Activated CD8-positive, alpha-beta memory T cell treated with anti-CD3 and anti-CD28 coated beads for 36 hours (primary cell): Measurements from ENCODE around the gene ZNF341. TPM values are rescaled to one million over a fixed set of nuclear protein-coding genes. Genes with fewer than 3 reads are reported as not detected.
"Not testable (repeated sequence)": the region's sequence is repeated elsewhere in the genome, so short reads cannot be mapped to it uniquely, and the experiment has no call there.

Experiments
- CTCF ChIA-PET: fragments of 350-600 bp; sonication (Branson Sonifier 250); formaldehyde crosslinking; loops from one replicate; lab custom pipeline; 2021; ENCODE audit warnings: antibody characterized with exemption; lab: Charles Lee
- POLR2A ChIA-PET: fragments of 350-600 bp; sonication (Branson Sonifier 250); formaldehyde crosslinking; loops from one replicate; lab custom pipeline; 2021; ENCODE audit warnings: antibody characterized with exemption; lab: Charles Lee
- total RNA-seq, 2 experiments: library from RNA; stranded (reverse); gene quantifications; one replicate each; pipeline ENCODE4 v1.2.3, GENCODE V29; 2021

The ZNF341 gene
- total RNA-seq, 2 experiments from 2014 or later: 4.3 to 5.0 TPM

DNA sequence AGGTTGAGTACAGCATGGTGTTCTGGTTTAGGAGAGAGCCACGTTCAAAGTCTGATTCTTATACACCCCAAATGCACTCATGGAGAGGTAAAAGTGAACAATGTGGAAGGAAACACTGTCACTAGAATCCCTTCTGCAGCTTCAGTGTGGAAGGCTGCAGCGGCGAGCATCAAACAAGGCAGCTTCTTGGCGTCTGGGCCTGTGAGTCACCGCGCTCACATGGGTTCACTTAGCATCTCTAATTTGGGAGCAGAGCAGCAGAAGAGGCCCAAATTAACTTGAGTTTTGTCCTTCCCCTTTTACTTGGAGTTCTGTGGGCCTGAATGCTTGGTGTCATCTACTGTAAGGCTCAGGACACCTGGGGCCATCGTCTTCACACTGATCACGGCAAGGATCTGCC lies 34.7 kb upstream of the ZNF341 start:
- ChIA-PET POLR2A (no interaction called here), CTCF (no interaction called here)

DNA sequence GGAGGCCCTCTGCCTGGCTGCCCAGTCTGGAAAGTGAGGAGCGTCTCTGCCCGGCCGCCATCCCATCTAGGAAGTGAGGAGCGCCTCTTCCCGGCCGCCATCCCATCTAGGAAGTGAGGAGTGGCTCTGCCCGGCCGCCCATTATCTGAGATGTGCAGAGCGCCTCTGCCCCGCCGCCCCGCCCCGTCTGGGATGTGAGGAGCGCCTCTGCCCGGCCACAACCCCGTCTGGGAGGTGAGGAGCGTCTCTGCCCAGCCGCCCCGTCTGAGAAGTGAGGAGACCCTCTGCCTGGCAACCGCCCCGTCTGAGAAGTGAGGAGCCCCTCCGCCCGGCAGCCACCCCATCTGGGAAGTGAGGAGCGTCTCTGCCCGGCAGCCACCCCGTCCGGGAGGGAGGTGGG lies 32.8 kb upstream of the ZNF341 start:
- POLR2A ChIA-PET, CTCF ChIA-PET: not testable (repeated sequence)

DNA sequence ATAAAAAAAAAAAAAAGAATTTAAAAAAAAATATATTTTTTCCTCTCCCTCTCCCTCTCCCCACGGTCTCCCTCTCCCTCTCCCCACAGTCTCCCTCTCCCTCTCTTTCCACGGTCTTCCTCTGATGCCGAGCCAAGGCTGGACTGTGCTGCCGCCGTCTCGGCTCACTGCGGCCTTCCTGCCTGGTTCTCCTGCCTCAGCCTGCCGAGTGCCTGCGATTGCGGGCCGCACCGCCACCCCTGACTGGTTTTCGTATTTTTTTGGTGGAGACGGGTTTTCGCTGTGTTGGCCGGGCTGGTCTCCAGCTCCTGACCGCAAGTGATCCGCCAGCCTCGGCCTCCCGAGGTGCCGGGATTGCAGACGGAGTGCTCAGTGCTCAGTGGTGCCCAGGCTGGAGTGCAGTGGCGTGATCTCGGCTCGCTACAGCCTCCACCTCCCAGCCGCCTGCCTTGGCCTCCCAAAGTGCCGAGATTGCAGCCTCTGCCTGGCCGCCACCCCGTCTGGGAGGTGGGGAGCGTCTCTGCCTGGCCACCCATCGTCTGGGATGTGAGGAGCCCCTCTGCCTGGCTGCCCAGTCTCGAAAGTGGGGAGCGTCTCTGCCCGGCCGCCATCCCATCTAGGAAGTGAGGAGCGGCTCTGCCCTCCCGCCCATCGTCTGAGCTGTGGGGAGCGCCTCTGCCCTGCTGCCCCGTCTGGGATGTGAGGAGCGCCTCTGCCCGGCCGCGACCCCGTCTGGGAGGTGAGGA lies 30.9 kb upstream of the ZNF341 start:
- POLR2A ChIA-PET, CTCF ChIA-PET: not testable (repeated sequence)

DNA sequence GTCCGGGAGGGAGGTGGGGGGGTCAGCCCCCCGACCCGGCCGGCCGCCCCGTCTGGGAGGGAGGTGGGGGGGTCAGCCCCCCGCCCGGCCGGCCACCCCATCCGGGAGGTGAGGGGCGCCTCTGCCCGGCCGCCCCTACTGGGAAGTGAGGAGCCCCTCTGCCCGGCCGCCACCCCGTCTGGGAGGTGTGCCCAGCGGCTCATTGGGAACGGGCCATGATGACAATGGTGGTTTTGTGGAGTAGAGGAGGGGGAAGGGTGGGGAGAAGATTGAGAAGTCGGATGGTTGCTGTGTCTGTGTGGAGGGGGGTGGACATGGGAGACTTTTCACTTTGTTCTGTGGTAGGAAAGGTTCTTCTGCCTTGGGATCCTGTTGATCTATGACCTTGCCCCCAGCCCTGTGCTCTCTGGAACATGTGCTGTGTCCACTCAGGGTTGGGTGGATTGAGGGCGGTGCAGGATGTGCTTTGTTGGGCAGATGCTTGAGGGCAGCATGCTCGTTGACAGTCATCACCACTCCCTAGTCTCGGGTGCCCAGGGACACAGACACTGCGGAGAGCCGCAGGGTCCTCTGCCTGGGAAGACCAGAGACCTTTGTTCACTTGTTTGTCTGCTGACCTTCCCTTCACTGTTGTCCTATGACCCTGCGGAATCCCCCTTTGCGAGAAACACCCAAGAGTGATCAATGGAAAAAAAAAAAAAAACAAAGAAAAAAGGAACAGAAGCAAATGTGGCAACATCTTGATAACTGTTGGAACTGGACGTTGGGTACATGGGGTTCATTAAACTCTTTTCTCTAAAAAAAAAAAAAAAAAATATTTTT lies 30.0 kb upstream of the ZNF341 start:
- CTCF ChIA-PET: no interaction called here
- POLR2A ChIA-PET: no interaction called here

DNA sequence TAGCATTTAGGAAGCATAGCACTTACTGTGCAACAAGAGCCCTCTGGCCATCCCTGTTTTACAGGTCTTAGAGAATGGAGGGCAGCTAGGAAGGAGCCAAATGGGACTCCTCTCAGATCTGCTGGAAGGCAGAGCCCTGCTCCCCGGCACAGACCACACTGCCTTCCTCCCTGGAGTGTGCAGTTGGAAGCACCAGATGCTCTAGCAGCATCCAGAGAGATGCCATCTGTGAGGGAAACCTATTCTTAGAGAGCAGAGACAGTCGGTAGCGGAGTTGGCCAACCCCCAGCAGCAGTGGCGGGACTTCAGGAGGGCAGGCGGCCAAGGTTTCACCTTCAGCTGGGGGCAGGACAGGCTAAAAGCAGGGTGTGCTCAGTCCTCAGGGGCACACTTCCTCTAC lies 28.9 kb upstream of the ZNF341 start:
- POLR2A ChIA-PET: no interaction called here
- CTCF ChIA-PET: no interaction called here

DNA sequence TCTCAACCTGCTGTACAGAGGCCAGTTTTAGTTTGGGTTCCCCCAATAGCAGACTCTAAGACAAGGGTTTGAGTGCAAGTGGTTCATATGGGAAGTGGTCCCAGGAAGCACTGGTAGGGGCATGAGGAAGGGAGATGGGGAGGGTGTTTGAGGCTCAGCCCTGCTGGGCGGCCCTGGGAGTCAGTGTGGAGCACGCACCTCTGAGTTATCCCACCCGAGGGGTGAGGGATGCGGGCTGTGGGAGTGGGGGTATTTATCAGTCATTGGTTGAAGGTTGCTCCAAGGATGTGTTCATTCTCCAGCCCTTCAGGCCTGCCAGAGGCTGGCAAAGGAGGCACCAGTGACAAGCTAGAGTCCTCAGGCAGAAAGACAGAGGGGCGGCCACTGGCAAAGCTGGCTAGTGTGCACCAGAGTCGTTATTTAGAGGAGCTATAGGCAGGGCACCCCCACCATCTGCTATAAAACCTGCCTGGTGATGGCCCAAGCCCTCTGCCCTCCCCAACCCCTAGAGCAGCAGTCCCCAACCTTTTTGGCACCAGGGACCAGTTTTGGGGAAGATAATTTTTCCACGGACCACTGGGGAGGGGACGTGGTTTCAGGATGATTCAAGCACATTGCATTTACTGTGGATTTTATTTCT lies 28.2 kb upstream of the ZNF341 start:
- CTCF ChIA-PET: no interaction called here

DNA sequence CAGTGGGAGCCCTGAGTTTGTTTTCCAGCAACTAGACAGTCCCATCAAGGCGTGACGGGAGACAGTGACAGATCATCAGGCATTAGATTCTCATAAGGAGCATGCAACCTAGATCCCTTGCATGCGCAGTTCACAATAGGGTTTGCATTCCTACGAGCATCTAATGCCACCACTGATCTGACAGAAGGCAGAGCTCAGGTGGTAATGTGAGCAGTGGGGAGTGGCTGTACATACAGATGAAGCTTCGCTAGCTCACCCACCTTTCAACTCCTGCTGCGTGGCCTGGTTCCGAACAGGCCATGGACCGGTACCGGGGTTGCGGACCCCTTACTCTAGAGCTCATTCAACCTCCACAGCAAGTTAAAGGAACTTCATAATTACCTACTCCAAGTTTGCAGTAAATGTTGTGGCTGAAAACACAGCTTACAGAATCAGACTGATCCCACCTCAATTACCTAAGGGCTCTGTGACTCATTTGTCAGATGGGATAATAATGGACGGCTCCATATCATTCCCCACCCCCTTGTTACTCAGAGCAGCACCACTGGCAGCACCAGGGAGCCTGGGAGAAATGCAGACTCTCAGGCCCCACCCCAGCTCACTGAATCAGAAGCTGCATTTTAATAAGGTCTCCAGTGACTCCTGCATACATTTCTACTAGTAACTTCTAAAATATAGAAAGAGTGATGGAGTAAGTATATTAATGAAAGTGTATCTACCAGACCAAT lies 27.4 kb upstream of the ZNF341 start:
- POLR2A ChIA-PET: interaction anchor here (1.1 kb wide), 1 partner anchor 15 kb away, joined by 3 read pairs; no protein-coding TSS in a partner anchor
- CTCF ChIA-PET: interaction anchor here (0.7 kb wide), 1 partner anchor 400 kb away, joined by 3 read pairs; no protein-coding TSS in a partner anchor

More for the DNA sequence above, 28.2 kb upstream of the ZNF341 start:
- POLR2A ChIA-PET: interaction anchor here (1.1 kb wide), 1 partner anchor 16 kb away, joined by 3 read pairs; no protein-coding TSS in a partner anchor

DNA sequence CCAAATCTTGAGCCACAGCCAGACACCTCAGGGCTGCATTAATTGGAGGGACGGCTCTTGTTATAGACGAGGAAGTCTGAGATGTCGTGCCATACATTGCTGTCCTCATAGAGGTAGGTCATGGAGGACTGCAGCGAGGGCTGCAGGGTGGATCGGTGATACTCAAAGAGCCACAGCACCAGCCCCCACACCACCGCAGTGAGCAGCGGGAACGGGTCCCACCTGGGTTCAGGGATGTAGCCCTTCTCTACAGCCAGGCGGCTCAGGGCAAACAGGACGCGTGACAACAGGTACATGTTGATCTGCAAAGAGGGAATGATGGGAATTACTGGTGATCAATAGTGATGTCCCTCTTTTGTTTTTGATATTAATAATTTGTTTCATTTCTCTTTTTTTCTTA lies 24.1 kb upstream of the ZNF341 start:
- POLR2A ChIA-PET: no interaction called here
- CTCF ChIA-PET: no interaction called here

DNA sequence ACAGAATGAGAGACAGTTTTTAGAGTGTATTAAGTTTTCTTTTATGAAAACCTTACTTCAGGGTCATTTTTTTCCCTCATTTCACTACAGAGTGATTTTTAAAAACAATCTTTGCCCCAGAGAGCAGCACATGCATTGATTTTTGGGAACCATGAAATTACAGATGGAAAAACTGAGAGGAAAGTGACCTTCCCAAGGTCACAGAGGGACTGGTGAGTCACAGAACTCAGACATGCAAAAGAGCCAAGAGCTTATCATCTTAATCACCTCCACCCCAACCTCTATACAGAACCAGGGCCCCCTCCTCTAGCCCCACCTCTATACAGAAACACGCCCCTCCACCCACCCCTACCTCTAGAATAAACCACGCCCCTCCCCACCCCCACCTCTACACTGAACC lies 22.4 kb upstream of the ZNF341 start:
- ChIA-PET POLR2A (no interaction called here), CTCF (interaction anchor here (1.2 kb wide), 1 partner anchor 27 kb away, joined by 3 read pairs; no protein-coding TSS in a partner anchor)

DNA sequence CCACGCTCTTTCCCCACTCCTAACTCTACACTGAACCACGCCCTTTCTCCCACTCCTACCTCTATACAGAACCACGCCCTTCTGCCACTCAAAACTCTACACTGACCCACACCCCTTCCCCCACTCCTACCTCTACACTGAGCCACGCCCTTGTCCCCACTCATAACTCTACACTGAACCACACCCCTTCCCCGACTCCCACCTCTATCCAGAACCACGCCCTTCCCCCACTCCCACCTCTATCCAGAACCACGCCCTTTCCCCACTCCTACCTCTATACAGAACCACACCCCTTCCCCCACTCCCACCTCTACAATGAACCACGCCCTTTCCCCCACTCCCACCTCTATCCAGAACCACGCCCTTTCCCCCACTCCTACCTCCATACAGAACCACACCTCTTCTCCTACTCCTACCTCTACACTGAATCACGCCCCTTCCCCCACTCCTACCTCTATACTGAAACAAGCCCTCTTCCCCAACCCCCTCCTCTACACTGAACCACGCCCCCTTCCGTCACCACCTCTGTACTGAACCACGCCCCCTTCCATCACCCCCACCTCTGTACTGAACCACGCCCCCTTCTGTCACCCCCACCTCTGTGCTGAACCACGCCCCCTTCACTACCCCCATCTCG lies 21.8 kb upstream of the ZNF341 start:
- POLR2A ChIA-PET: no interaction called here
- CTCF ChIA-PET: interaction anchor here (0.6 kb wide), 1 partner anchor 194 kb away, joined by 3 read pairs; no protein-coding TSS in a partner anchor

DNA sequence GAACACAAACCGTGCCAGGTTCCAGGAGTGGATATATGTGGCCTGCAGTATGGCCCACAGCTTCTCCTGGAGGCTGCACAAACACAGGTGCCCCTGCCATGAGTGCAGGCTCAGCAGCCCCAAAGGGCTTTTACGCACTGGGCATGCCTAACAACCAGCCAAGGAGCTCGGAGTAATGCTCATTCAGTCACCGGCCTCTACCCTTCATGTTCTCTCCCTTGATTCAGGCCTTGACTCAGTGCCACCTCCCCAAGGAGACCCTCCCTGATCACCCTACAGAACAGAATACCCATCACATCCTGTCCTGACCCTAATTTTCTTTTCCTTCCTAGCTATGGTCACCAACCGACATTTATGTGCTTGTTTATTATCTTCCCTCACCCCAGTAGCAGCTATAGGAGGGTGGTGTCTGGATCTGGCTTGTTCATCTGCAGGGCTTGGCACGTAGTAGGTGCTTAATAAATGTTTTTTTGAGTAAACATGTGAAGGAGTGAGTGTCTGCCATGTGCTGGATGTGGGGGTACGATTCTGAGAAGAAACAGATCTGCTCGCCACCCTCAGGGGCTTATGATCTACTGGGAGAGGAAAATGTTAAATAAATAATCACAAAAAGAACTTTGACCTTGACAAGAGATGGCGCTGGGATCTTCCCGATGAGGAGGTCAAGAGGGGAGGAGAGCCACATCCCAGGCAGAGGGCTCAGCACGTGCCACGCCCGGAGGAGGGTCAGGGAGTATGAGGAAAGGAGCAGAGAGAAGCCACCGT lies 20.9 kb upstream of the ZNF341 start:
- ChIA-PET CTCF (interaction anchor here (0.6 kb wide), 1 partner anchor 195 kb away, joined by 3 read pairs; no protein-coding TSS in a partner anchor), POLR2A (no interaction called here)

DNA sequence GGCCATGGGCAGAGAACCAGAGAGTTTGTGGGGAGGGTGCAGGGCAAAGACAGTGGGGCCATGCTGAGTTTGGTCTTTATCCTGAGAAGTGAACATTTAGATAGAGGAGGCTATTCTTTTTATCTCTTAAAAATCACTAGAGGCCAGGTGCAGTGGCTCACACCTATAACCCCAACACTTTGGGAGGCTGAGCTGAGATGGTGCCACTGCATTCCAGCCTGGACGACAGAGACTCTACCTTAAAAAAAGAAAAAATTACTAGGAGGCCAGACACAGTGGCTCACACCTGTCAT lies 20.4 kb upstream of the ZNF341 start:
- ChIA-PET CTCF (no interaction called here), POLR2A (no interaction called here)

DNA sequence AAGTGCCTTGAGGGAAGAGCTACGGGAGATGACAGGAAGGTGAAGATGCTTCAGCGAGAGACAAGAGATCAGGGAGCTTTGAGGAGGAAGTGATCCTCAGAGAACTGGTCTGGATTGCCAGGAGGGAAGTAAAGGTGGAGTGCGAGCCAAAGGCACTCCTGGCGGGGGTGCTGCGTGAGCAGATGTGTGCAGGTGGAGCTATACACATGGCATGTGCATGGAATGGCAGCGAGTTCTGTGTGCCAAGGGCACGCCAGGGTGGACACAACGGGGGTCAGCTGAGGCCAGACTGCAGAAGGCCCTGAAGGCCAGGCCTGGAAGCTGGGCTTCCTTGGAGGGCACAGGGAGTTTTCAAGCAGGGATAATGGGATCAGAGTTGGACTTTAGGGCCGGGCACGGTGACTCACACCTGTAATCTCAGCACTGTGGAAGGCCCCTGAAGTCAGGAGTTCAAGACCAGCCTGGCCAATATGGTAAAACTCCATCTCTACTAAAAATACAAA lies 17.9 kb upstream of the ZNF341 start:
- POLR2A ChIA-PET: no interaction called here

DNA sequence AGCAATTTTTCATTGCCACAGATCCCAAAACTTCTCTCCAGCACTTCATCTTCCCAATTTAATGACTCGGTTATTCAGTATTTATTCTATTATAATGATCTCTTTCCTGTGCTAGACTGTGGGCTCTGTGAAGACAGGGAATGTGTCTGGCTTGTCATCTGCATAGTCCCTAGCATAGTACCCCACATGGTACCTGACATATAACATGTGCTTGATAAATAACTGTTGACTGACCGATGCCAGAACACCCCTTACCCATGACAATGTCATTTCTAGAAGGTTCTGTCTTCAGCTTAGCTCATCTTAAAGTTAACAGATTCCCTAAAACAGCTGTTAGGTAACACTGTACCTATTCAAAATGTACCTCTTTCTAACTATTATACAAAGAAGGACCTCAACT lies 15.3 kb upstream of the ZNF341 start:
- CTCF ChIA-PET: no interaction called here
- POLR2A ChIA-PET: no interaction called here

More for the DNA sequence above, 17.9 kb upstream of the ZNF341 start:
- CTCF ChIA-PET: no interaction called here

DNA sequence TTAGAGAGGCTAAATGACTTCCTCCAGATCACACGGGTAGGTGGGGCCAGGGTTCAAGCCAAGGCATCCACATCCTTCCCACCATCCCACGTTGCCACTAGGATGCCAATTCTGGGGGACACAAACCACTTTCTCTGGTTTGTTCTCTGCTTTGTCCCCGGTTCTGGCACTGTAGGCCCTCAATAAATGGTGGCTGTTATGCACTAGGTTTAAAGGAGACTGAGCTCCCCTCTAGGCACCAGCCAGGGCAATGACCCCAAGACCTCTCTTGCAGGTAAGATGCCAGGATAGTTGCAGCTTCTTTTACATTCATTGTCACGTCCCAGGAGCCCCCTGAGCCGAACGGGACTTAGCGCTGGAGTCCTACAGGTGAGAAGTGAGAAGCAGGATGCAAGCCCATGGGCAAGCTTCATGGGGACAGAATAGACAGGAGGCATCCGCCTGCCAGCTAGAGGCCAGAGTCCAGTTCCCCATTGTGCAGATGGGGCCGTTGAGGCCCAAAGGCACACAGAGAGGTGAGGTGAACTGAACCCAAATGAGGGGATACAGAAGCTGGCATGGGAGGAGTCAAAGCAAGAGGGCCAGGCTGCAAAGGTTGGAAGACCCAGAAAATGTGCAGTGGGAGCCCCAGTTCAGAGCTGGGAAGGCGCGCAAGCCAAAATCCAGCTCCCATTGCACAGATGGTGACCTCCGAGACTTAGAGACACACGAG lies 12.4 kb upstream of the ZNF341 start:
- ChIA-PET CTCF (interaction anchor here (0.6 to 2.1 kb wide), 6 partner anchors 13 to 52 kb away, joined by 3 to 16 read pairs (median 4); partner anchors contain the start of genes ACTL10, E2F1 and ZNF341), POLR2A (interaction anchor here (0.5 to 1.6 kb wide), 12 partner anchors 12 to 230 kb away, joined by 3 to 7 read pairs (median 4); partner anchors contain the start of genes ACTL10, CBFA2T2, E2F1 and ZNF341)

DNA sequence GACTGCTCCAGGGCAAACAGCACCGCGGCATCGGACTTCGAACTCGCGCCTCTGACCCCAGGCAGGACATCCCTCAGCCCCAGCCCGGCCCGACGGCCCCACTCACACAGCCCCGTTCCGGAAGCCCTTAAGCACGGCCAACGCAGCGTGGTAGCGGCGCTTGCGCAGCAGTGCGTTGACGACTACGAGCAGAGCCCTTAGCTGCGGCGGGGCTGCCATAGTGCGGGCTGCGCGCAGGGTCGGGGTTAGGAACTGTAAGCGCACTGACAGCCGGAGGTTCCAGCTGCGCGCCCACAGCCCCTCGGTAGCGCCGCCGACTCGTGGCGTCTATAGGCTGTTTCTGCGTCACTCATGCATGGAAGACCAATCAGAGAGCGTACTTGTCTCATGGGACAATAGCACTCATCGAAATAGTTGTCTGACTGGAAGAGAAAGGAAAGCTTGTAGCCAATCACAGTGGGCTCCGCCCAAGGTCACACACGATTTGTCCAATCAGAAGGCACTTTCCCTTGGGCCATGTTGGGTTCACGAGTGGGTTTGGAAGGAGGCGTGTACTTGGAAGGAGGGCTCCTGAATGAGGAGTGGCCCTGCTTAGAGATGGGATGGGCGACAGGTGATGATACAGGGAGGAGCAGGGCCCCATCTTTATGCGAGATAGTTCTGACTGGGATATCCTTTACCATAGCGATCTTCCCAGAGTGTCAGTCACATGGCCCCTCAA lies 11.6 kb upstream of the ZNF341 start, which contains the start of gene PXMP4:
Gene PXMP4 (minus strand): TSS at position 322 of the 721 bp plus-strand sequence. CDS start 103 bp downstream, at position 219.
- ChIA-PET CTCF (interaction anchor here (0.8 to 2.1 kb wide), 5 partner anchors 12 to 53 kb away, joined by 4 to 16 read pairs (median 4); partner anchors contain the start of genes ACTL10, E2F1 and ZNF341), POLR2A (interaction anchor here (0.5 to 1.6 kb wide), 13 partner anchors 12 to 230 kb away, joined by 3 to 7 read pairs (median 4); partner anchors contain the start of genes ACTL10, CBFA2T2, E2F1 and ZNF341)
